Measurements from ENCODE around the gene LHX5. TPM values are rescaled to one million over a fixed set of nuclear protein-coding genes. Genes with fewer than 3 reads are reported as not detected.

LHX5 gene
- total RNA-seq, 4 donors from 2014 or later, result not detected

GRCh38 chr12:113461666-113462065, 10.0 kb downstream of the LHX5 start:
- peaks cover 8 to 35% (median 30%) of the 10 kb centered on the region in 4 donors for H3K4me1 ChIP-seq
- no peak overlapping the region for H3K27ac ChIP-seq
- peaks cover 97% of the 10 kb centered on the region for H3K27me3 ChIP-seq
- DNase-seq, result no peak
- WGBS, 2 donors (ENCODE audit: low coverage in 1 of 2), result 37 to 44% methylated on average over 5 of the region's 5 CpGs
- intact Hi-C loops (cut with DNase I; ENCODE audit: low total_unique reads), result loop anchor here (10.0 kb wide), 1 partner anchor 453 kb away; no protein-coding TSS in a partner anchor
- no peak overlapping the region for H3K4me3 ChIP-seq
- no peaks in the 10 kb centered on the region for H3K36me3 ChIP-seq
- TF ChIP-seq EP300 (IDR thresholded peaks at IDR 0.05; ENCODE audit: low read depth) (no peak), CTCF (IDR thresholded peaks at IDR 0.05) (peak in 3 of 5 experiments; percentile 10 to 24 (median 11))
- in situ Hi-C loops (cut with MboI; ENCODE audit: low pct_ligation_motif_present in 1 of 4, low pct_unique_long_range_greater_than_20kb in 1 of 4, low sequenced_read_pairs in 3 of 4), result loop anchor here in 2 of 4 donors (25.0 kb wide), 1 partner anchor 451 kb away; no protein-coding TSS in a partner anchor
- H3K9me3 ChIP-seq, result no peaks in the 10 kb centered on the region

- in situ Hi-C loops (cut with MboI; ENCODE audit: low pct_ligation_motif_present in 1 of 4, low pct_unique_long_range_greater_than_20kb in 1 of 4, low sequenced_read_pairs in 3 of 4) (loop anchor here in 2 of 4 donors (25.0 kb wide), 1 partner anchor 452 kb away; no protein-coding TSS in a partner anchor), intact Hi-C loops (cut with DNase I; ENCODE audit: low total_unique reads) (loop anchor here (10.0 kb wide), 1 partner anchor 455 kb away; no protein-coding TSS in a partner anchor)
- TF ChIP-seq POLR2AphosphoS5 (IDR thresholded peaks at IDR 0.05), result no peak
- no peak for TF ChIP-seq POLR2A (IDR thresholded peaks at IDR 0.05)
- TF ChIP-seq EP300 (IDR thresholded peaks at IDR 0.05; ENCODE audit: low read depth), result no peak
- no peak for TF ChIP-seq CTCF (IDR thresholded peaks at IDR 0.05)
- no peak for DNase-seq
- Histone ChIP-seq H3K27me3 (peaks cover 89% of the 10 kb centered on the region), H3K27ac (no peak overlapping the region), H3K4me3 (no peak overlapping the region), H3K36me3 (no peaks in the 10 kb centered on the region), H3K4me1 (peaks cover 8 to 29% (median 25%) of the 10 kb centered on the region in 4 donors), H3K9me3 (no peaks in the 10 kb centered on the region)
- WGBS, 2 donors (ENCODE audit: low coverage in 1 of 2), result 32% methylated on average over 4 of the region's 4 CpGs; no CpG with 5 or more reads in 1 of the 2 donors
Observed at GRCh38 chr12:113459981-113460380, 11.7 kb downstream of the LHX5 start.

- TF ChIP-seq POLR2AphosphoS5 (IDR thresholded peaks at IDR 0.05), result no peak
- no peak for TF ChIP-seq EP300 (IDR thresholded peaks at IDR 0.05; ENCODE audit: low read depth)
- WGBS, 2 donors (ENCODE audit: low coverage in 1 of 2), result 29 to 37% methylated on average over 3 to 4 of the region's 4 CpGs
- in situ Hi-C loops (cut with MboI; ENCODE audit: low pct_ligation_motif_present in 1 of 4, low pct_unique_long_range_greater_than_20kb in 1 of 4, low sequenced_read_pairs in 3 of 4), result loop anchor here in 2 of 4 donors (25.0 kb wide), 1 partner anchor 455 kb away; no protein-coding TSS in a partner anchor
- Histone ChIP-seq H3K27ac (no peak overlapping the region), H3K4me1 (peaks cover 0 to 7% (median 6%) of the 10 kb centered on the region in 4 donors), H3K9me3 (no peaks in the 10 kb centered on the region), H3K36me3 (no peaks in the 10 kb centered on the region), H3K27me3 (peaks cover 76% of the 10 kb centered on the region), H3K4me3 (no peak overlapping the region)
- DNase-seq, result no peak
- intact Hi-C loops (cut with DNase I; ENCODE audit: low total_unique reads), result no loop called here
Observed at GRCh38 chr12:113457710-113458109, 14.0 kb downstream of the LHX5 start.

GRCh38 chr12:113457185-113457584, 14.5 kb downstream of the LHX5 start:
- peaks cover 0 to 3% (median 1%) of the 10 kb centered on the region in 4 donors for H3K4me1 ChIP-seq
- no peak overlapping the region for H3K27ac ChIP-seq
- no peak for DNase-seq
- TF ChIP-seq POLR2AphosphoS5 (IDR thresholded peaks at IDR 0.05) (no peak), POLR2A (IDR thresholded peaks at IDR 0.05) (no peak), CTCF (IDR thresholded peaks at IDR 0.05) (no peak), EP300 (IDR thresholded peaks at IDR 0.05; ENCODE audit: low read depth) (no peak)
- H3K36me3 ChIP-seq, result no peaks in the 10 kb centered on the region
- H3K9me3 ChIP-seq, result no peaks in the 10 kb centered on the region
- H3K27me3 ChIP-seq, result peaks cover 71% of the 10 kb centered on the region
- no peak overlapping the region for H3K4me3 ChIP-seq
- in situ Hi-C loops (cut with MboI; ENCODE audit: low pct_ligation_motif_present in 1 of 4, low pct_unique_long_range_greater_than_20kb in 1 of 4, low sequenced_read_pairs in 3 of 4) (loop anchor here in 2 of 4 donors (25.0 kb wide), 1 partner anchor 455 kb away; no protein-coding TSS in a partner anchor), intact Hi-C loops (cut with DNase I; ENCODE audit: low total_unique reads) (no loop called here)
- 50% methylated on average over 10 of the region's 10 CpGs; no CpG with 5 or more reads in 1 of the 2 donors for WGBS, 2 donors (ENCODE audit: low coverage in 1 of 2)

All from transverse colon (tissue), 4 donors.